HUES48 (cell line): ENCODE results near the gene MSANTD3.

ENCODE experiments used
- H3K27ac ChIP-seq: one replicate; pipeline ENCODE4 v1.7.0; 2013; ENCODE audit warnings: low read depth, low read length, inconsistent platforms
- H3K27me3 ChIP-seq: 2 replicates; pipeline ENCODE4 v1.6.1; 2013; ENCODE audit warnings: mild to moderate bottlenecking, low read length; ENCODE audit not compliant: control insufficient read depth, insufficient read depth
- H3K36me3 ChIP-seq: 2 replicates; pipeline ENCODE4 v1.6.1; 2013; ENCODE audit warnings: low read length; ENCODE audit not compliant: control insufficient read depth, insufficient read depth
- H3K4me1 ChIP-seq: 2 replicates; pipeline ENCODE4 v1.6.1; 2013; ENCODE audit warnings: mild to moderate bottlenecking, low read length; ENCODE audit not compliant: control insufficient read depth, insufficient read depth
- H3K4me3 ChIP-seq: 2 replicates; pipeline ENCODE4 v1.5.1; 2013; ENCODE audit warnings: mild to moderate bottlenecking, low read depth, low read length
- H3K9ac ChIP-seq: 2 replicates; pipeline ENCODE4 v1.6.1; 2013; ENCODE audit warnings: mild to moderate bottlenecking, low read depth, low read length, moderate library complexity
- H3K9me3 ChIP-seq: 2 replicates; pipeline ENCODE4 v1.6.1; 2013; ENCODE audit warnings: low read length; ENCODE audit not compliant: control insufficient read depth, insufficient read depth

Gene MSANTD3

GRCh38 chr9:100445903-100446549, 19.1 kb downstream of the MSANTD3 start:
- no peaks in the 10 kb centered on the region for H3K9me3 ChIP-seq
- no peak overlapping the region for H3K27ac ChIP-seq
- H3K27me3 ChIP-seq, result no peaks in the 10 kb centered on the region
- H3K4me1 ChIP-seq, result peaks cover 13% of the 10 kb centered on the region
- no peak overlapping the region for H3K4me3 ChIP-seq
- H3K9ac ChIP-seq, result no peak overlapping the region
- peaks cover 26% of the 10 kb centered on the region for H3K36me3 ChIP-seq

GRCh38 chr9:100447041-100447440, 20.1 kb downstream of the MSANTD3 start:
- Histone ChIP-seq H3K36me3 (peaks cover 36% of the 10 kb centered on the region), H3K27ac (no peak overlapping the region), H3K4me3 (no peak overlapping the region), H3K27me3 (no peaks in the 10 kb centered on the region), H3K4me1 (peaks cover 13% of the 10 kb centered on the region), H3K9me3 (no peaks in the 10 kb centered on the region), H3K9ac (no peak overlapping the region)

GRCh38 chr9:100448266-100448665, 21.3 kb downstream of the MSANTD3 start:
- Histone ChIP-seq H3K36me3 (peaks cover 39% of the 10 kb centered on the region), H3K4me1 (peaks cover 13% of the 10 kb centered on the region), H3K9me3 (no peaks in the 10 kb centered on the region), H3K27ac (no peak overlapping the region), H3K27me3 (no peaks in the 10 kb centered on the region), H3K4me3 (no peak overlapping the region), H3K9ac (no peak overlapping the region)

- H3K9me3 ChIP-seq, result no peaks in the 10 kb centered on the region
- H3K36me3 ChIP-seq, result peaks cover 38% of the 10 kb centered on the region
- no peak overlapping the region for H3K9ac ChIP-seq
- no peak overlapping the region for H3K4me3 ChIP-seq
- no peaks in the 10 kb centered on the region for H3K27me3 ChIP-seq
- peaks cover 13% of the 10 kb centered on the region for H3K4me1 ChIP-seq
- H3K27ac ChIP-seq, result no peak overlapping the region
These were observed 22.5 kb downstream of the MSANTD3 start for GRCh38 chr9:100449420-100449819.

GRCh38 chr9:100452894-100453293, 26.0 kb downstream of the MSANTD3 start:
- Histone ChIP-seq H3K36me3 (peaks cover 31% of the 10 kb centered on the region), H3K4me3 (no peak overlapping the region), H3K9me3 (no peaks in the 10 kb centered on the region), H3K9ac (no peak overlapping the region), H3K27me3 (no peaks in the 10 kb centered on the region), H3K4me1 (no peaks in the 10 kb centered on the region), H3K27ac (no peak overlapping the region)

- Histone ChIP-seq H3K9me3 (no peaks in the 10 kb centered on the region), H3K27me3 (no peaks in the 10 kb centered on the region), H3K27ac (no peak overlapping the region), H3K36me3 (peaks cover 28% of the 10 kb centered on the region), H3K4me3 (no peak overlapping the region), H3K9ac (no peak overlapping the region), H3K4me1 (no peaks in the 10 kb centered on the region)
These were observed 28.5 kb downstream of the MSANTD3 start for GRCh38 chr9:100455470-100455869.

- Histone ChIP-seq H3K4me3 (no peak overlapping the region), H3K4me1 (no peaks in the 10 kb centered on the region), H3K36me3 (peaks cover 11% of the 10 kb centered on the region), H3K27me3 (no peaks in the 10 kb centered on the region), H3K9me3 (no peaks in the 10 kb centered on the region), H3K27ac (no peak overlapping the region), H3K9ac (no peak overlapping the region)
These were observed 30.6 kb downstream of the MSANTD3 start for GRCh38 chr9:100457517-100457916.

- Histone ChIP-seq H3K36me3 (no peaks in the 10 kb centered on the region), H3K27ac (no peak overlapping the region), H3K4me3 (no peak overlapping the region)
These were observed 33.0 kb downstream of the MSANTD3 start for GRCh38 chr9:100459963-100460362.

GRCh38 chr9:100465274-100465673, 38.3 kb downstream of the MSANTD3 start:
- Histone ChIP-seq H3K9ac (no peak overlapping the region), H3K36me3 (no peaks in the 10 kb centered on the region), H3K4me1 (no peaks in the 10 kb centered on the region), H3K9me3 (no peaks in the 10 kb centered on the region), H3K27me3 (no peaks in the 10 kb centered on the region), H3K27ac (no peak overlapping the region), H3K4me3 (no peak overlapping the region)

More at GRCh38 chr9:100459963-100460362, 33.0 kb downstream of the MSANTD3 start:
- Histone ChIP-seq H3K9me3 (no peaks in the 10 kb centered on the region), H3K9ac (no peak overlapping the region), H3K4me1 (no peaks in the 10 kb centered on the region), H3K27me3 (no peaks in the 10 kb centered on the region)

GRCh38 chr9:100465761-100466160, 38.8 kb downstream of the MSANTD3 start:
- Histone ChIP-seq H3K27me3 (no peaks in the 10 kb centered on the region), H3K4me1 (no peaks in the 10 kb centered on the region), H3K36me3 (no peaks in the 10 kb centered on the region), H3K27ac (no peak overlapping the region), H3K9me3 (no peaks in the 10 kb centered on the region), H3K4me3 (no peak overlapping the region), H3K9ac (no peak overlapping the region)

- Histone ChIP-seq H3K36me3 (no peaks in the 10 kb centered on the region), H3K27me3 (no peaks in the 10 kb centered on the region), H3K9me3 (no peaks in the 10 kb centered on the region), H3K4me3 (no peak overlapping the region), H3K4me1 (no peaks in the 10 kb centered on the region), H3K27ac (no peak overlapping the region), H3K9ac (no peak overlapping the region)
These were observed 39.4 kb downstream of the MSANTD3 start for GRCh38 chr9:100466171-100466828.
